ENCODE measurements around the gene KRTAP19-5.
"Not testable (repeated sequence)": the region's sequence is repeated elsewhere in the genome, so short reads cannot be mapped to it uniquely, and the experiment has no call there.

Gene KRTAP19-5

DNA sequence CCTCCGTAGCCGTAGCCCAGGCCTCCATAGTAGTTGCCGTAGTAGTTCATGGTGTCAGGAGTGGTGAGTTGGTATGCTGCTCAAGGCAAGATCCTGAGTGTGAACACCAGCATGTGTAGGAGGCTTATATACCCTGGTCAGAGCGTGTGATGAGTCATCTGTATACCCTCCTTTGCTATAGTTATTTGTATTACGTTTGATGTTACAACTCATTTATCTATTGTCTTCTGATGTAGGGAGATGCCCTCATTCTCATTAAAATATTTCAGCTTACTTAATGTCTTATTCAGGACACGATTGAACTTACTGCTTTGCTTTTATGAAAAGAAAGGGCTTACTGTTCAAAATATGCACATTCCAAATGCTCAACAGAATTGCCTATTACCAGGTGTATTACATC is at the start of gene KRTAP19-5:
KRTAP19-5 (minus strand) TSS at position 101 of the 400 bp plus-strand sequence; CDS start at position 50, 51 bp downstream.
- no peak for DNase-seq (ENCODE audit: low read depth in 2 of 2)

DNA sequence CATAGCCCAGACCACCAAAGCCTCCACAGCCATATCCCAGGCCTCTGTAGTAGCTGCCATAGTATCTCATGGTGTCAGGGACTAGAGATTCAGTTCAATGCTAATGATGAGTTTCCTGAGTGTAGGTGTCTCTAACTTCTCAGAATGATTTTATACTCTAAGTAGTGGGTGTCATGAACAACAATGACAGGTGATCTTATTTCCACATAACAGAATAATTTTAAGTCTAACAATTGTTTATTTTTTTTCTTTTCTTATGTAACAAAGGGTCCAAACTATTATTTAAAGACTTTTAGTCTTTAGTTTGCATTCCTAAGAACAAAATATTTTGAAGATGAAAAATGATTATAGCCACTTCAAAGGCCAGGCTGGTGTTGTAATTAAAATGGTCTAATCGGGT is 39.8 kb upstream of the KRTAP19-5 start, which contains the start of gene KRTAP19-6:
KRTAP19-6 (minus strand) TSS at position 101 of the 400 bp plus-strand sequence; CDS start at position 70, 31 bp downstream.
- no peak for DNase-seq (ENCODE audit: low read depth in 2 of 2)

DNA sequence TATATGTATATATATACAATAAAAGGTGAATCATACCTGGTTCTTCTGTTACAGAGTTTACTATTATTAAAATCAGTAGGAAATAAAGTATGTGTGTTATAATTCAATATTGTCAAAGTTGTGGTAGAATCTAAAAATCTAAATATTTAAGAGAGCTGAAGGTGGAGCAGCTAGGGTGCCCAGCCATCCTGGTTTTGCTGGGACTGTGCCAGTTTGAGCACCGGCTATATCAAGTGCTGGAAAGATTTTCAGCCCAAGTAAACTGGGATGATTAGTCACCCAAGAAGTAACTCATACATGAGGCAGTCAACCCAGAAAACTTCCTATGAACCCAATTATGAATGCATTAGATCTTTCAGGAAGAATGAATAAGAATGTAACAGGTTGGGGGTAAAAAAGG is 16.9 kb upstream of the KRTAP19-5 start:
- no peak for DNase-seq (ENCODE audit: low read depth in 2 of 2)

DNA sequence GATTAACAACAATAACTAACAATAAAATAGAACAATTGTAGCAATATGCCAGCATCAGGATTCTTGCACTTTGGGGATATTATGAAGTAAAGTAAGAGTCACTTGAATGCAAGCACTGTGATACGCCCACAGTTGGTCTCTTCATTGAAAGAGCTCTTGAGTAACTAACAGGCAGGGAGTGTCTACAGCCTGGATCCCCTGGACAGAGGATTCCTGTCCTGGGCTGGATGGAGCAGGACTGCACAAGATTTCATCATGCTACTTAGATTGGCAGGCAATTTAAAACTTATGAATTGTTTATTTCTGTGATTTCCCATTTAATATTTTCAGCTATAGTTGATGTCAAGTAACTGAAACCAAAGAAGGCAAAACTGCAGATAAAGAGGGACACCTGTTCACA is 13.7 kb upstream of the KRTAP19-5 start:
- DNase-seq (ENCODE audit: low read depth in 2 of 2): no peak

DNA sequence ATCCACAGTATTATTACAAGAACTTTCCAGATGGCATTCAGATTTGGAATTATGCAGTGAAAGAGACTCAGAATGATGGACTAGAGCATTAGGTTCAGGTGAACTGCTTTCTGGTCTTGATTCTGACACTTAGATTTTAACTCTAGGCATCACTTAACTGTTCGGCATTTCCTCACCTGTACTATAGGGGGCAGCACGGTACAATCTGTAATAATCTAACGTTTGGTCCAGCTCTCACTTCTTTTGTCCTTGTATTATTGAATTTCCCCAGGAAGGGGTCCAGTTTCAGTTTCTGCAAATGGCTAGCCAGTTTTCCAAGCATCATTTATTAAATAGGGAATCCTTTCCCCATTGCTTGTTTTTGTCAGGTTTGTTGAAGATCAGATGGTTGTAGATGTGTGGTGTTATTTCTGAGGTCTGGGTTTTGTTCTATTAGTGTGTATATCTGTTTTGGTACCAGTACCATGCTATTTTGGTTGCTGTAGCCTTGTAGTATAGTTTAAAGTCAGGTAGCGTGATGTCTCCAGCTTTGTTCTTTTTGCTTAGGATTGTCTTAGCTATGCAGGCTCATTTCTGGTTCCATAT is 3.8 kb upstream of the KRTAP19-5 start:
- not testable (repeated sequence) for DNase-seq (ENCODE audit: low read depth in 2 of 2)

DNA sequence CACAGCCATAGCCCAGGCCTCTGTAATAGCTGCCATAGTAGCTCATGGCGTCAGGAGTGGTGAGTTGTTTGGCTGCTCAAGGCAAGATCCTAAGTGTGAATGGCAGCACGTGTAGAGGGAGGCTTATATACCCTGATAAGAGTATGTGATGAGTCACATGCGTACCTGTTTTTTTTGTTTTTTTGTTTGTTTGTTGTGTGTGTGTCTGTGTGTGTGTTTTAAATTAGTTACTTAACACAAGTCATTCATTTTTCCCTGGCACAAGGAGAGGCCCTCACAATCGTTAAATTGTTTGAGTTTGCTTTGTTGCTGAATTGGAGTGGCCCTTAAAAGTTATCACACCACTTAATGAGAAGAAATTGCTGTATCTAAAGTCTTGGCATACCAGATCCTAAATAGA is 4.9 kb downstream of the KRTAP19-5 start, which contains the start of gene KRTAP19-4:
KRTAP19-4 (minus strand) TSS at position 101 of the 400 bp plus-strand sequence; CDS start at position 46, 55 bp downstream.
- no peak for DNase-seq (ENCODE audit: low read depth in 2 of 2)

DNA sequence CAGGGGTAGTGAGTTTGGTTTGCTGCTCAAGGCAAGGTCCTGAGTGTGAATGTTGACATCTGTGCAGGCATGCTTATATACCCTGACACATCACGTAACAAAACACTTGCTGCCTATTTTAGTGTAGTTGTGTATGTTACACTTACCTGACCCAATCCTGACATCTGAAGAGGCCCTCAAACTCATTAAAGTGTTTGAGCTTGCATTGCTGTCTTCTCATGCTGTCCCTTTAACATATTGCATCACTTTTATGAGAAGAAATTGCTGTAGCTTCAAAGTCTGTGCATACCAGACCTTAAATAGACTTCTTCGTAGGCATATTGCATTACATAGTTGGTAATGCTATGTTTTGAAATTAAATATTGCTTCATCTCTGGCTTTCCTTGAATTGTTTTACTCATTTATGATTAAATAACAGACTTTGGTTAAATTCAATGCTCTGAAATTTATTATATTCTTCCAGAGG is 9.9 kb downstream of the KRTAP19-5 start, which contains the start of gene KRTAP19-3:
KRTAP19-3 (minus strand) TSS at position 51 of the 466 bp plus-strand sequence. CDS start 56 bp downstream, outside the sequence.
- DNase-seq (ENCODE audit: low read depth in 2 of 2): no peak

DNA sequence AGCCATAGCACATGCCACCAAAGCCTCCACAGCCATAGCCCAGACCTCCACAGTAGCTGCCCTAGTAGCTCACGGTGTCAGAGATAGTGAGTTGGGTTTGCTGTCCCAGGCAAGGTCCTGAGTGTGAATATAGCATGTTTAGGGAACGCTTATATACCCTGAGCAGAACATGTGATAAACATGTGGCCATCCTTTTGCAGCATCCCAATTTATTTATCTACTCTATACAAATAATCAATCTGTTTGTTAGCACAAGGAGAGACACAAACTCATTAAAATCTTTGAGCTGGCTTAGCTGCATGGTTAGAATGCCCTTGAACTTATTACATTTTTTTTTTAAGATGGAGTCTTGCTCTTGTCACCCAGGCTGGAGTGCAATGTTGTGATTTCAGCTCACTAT is 14.6 kb downstream of the KRTAP19-5 start, which contains the start of gene KRTAP19-2:
KRTAP19-2 (minus strand) TSS at position 101 of the 400 bp plus-strand sequence; CDS start at position 13, 88 bp downstream.
- no peak for DNase-seq (ENCODE audit: low read depth in 2 of 2)

DNA sequence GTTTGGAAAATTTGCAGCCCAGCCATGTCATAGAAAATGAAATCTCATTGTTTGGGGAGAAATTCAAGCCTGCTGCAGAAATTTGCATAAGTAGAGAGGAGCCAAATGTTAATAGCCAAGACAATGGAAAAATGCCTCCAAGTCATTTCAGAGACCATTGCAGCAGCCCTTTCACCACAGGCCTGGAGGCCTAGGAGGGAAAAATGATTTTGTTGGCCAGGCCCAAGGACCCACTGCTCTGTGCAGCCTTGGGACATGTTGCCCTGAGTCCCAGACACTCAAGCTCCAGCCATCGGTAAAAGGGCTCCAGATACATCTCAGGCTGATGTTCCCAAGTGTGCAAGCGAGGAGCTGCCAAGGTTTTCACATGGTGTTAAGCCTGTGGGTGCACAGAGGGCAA is 15.8 kb downstream of the KRTAP19-5 start:
- DNase-seq (ENCODE audit: low read depth in 2 of 2): no peak

DNA sequence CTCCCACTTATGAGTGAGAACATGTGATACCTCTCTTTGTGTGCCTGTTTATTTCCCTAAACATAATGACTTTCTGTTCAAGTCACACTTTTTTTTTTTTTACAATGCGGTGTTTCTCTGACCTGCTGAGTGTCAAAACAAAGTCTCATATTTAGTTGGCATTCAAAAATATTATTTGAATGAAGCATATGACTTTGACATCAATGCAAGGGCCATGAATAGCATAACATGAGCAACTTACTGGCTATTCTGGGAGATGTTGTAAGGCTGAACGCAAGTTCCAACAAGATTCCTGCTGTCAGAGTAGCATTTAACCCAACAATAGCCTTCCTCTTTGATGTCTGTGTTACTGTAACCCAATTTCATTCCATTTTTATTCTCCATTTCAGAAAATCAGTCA is 19.8 kb downstream of the KRTAP19-5 start:
- DNase-seq (ENCODE audit: low read depth in 2 of 2): no peak

DNA sequence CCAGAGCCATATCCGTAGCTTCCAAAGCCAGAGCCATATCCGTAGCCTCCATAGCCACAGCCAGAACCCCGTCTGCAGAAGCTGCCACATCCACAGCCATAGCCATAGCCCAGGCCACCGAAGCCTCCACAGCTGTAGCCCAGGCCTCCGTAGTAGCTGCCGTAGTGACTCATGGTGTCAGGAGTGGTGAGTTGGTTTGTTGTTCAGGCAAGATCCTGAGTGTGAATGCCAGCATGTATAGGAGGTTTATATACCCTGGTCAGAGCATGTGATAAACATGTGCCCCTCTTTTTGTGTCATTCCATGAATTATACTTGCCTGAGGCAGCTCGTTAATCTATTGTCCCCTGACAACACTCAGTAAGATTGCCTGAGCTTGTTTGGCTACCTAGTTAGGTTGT is 21.8 kb downstream of the KRTAP19-5 start, which contains the start of gene KRTAP19-1:
KRTAP19-1 (minus strand) TSS at position 223 of the 400 bp plus-strand sequence; CDS start at position 173, 50 bp downstream.
- DNase-seq (ENCODE audit: low read depth in 2 of 2): no peak

DNA sequence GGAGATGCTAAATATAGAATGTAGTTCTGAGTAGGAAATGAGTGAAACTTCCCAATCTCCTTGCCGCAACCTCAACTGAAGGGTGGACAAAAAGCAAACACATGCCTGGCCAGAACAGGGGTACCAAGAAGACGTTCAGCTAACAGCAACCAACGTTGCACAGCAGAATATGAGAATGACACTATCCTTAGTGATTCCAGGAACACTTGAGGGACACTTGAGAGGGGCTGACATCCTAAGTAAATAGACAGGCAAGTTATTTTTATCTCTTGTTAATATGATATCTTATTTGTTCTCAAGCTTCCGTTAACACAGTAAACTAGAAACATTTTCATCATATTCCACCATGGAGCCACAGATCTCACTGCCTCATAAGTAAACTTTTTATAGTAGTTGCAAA is 22.7 kb downstream of the KRTAP19-5 start:
- DNase-seq (ENCODE audit: low read depth in 2 of 2): no peak

DNA sequence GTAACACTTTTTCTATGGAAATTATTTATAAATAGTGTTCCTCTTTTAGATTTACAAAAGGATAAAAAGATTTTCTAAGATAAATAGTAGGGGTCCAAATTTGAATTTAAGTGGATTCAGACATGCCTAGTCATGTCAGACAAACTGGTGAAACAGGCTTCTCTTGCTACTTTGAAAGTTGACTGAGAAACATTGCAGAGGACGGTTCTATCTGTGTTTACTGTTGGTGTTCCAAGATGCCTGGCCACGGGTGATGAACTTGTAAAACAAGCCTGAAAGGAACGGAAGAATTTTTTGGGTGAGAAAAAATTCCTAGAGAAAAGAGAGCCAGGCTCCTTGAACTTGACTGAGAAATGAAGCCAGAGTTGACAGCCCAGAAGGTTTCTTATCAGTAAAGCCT is 23.9 kb downstream of the KRTAP19-5 start:
- DNase-seq (ENCODE audit: low read depth in 2 of 2): no peak

DNA sequence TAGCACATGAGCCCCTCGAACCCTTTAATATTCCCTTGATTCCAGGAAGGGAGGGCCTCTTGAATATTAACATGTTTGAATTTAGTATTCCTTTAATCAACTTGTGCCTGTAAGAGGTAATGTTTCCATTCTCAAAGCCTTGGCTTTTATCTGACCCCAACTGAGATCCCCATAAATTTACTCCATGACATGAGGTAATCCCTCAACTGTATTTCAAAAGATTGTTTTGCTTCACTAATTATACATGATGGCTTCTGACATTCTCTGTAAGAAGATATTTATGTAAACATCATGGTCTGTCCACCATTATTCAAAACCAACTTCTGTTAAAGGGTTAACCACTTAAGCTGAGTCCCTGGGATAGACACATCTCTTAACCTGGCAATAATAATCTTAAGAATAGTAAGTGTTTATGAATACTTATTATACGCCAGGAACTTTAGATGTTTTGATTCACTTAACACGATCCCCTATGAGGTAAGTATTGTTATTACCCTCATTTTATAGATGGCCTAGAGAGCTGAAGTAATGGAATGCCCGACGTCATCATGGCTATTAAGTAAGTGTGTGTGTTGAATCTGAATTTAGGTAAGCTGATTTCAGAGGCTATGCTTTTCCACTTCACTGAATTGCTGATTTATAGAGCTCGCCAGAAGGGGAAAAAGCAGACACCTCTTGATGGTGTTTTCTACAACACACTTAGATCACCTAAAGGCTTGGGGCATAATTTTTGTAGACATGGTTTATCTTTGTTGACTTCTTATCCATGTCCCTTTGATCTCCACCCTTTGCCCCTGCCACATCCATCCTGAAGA is 32.8 kb downstream of the KRTAP19-5 start:
- no peak for DNase-seq (ENCODE audit: low read depth in 2 of 2)

DNA sequence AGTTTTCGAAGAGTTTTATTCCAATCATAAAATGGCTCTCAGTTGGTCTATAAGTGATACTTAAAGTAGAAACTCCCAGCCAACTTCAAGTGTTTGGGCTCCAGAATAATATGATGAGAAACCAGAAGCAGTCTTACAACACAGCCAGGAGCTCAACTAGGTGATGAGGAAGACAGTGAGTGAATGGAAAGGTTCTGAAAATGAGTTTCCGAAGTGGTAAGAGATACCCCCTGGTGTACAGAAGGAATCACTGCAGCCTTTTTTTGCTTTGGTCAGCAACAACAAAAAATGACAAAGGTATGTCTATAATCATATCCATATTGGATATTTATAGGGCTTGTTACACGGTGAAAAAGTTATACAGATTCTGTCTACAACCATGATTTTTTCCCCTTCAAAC is 38.2 kb downstream of the KRTAP19-5 start:
- no peak for DNase-seq (ENCODE audit: low read depth in 2 of 2)
